Cardiac muscle cell (in vitro differentiated cells and primary cell): Measurements from ENCODE around the gene GDA. TPM values are rescaled to one million over a fixed set of nuclear protein-coding genes. Genes with fewer than 3 reads are reported as not detected.

Source experiments
- DNase-seq, 2 donors: peaks; one replicate each; pipeline versions ENCODE4 v3.0.0 to v3.0.0-alpha.2; 2010 to 2017; ENCODE audit warnings: low read depth in 1 of 2, low spot score in 1 of 2
- H3K27ac ChIP-seq: fragments of 200-600 bp; sonication (generic); 2 replicates; pipeline ENCODE4 v1.5.1; 2016
- H3K27me3 ChIP-seq: fragments of 200-600 bp; sonication (generic); 2 replicates; pipeline ENCODE4 v1.6.0; 2016; ENCODE audit warnings: control low read depth
- H3K36me3 ChIP-seq: fragments of 200-600 bp; sonication (generic); 2 replicates; pipeline ENCODE4 v1.5.1; 2016; ENCODE audit warnings: control low read depth
- H3K4me1 ChIP-seq: fragments of 200-600 bp; sonication (generic); 2 replicates; pipeline ENCODE4 v1.8.1; 2017; ENCODE audit warnings: low read depth, mild to moderate bottlenecking, mixed run types
- H3K4me3 ChIP-seq: fragments of 200-600 bp; sonication (generic); 2 replicates; pipeline ENCODE4 v1.5.1; 2016; ENCODE audit warnings: mild to moderate bottlenecking
- H3K9me3 ChIP-seq: fragments of 200-600 bp; sonication (generic); 2 replicates; pipeline ENCODE4 v1.5.1; 2017; ENCODE audit warnings: low read depth, mild to moderate bottlenecking, control low read depth
- CTCF ChIP-seq: IDR thresholded peaks from 2 replicates; pipeline ENCODE4 v1.5.1; 2012; ENCODE audit warnings: low read depth, mild to moderate bottlenecking, low read length
- polyA plus RNA-seq: library from polyadenylated mRNA; unstranded; fragments of >200 nt; fragmentation: Nextera tagmentation; extraction: Ambion mirVana; gene quantifications from 2 replicates; pipeline ENCODE4 v1.2.1, GENCODE V29; 2016
- total RNA-seq: library from RNA; depleted of rRNA; stranded (reverse); fragments of >200 nt; gene quantifications from 2 replicates; pipeline ENCODE4 v1.2.3, GENCODE V29; 2016

Gene GDA
- total and polyA plus RNA-seq, 2 experiments from 2014 or later = 0.18 to 0.59 TPM

GRCh38 chr9:72127753-72128152, 21.5 kb upstream of the GDA start:
- TF ChIP-seq CTCF = no peak
- no peak for DNase-seq
- no peaks in the 10 kb centered on the region for H3K36me3 ChIP-seq

GRCh38 chr9:72128526-72128925, 20.7 kb upstream of the GDA start:
- Histone ChIP-seq H3K27ac (no peak overlapping the region), H3K9me3 (no peaks in the 10 kb centered on the region), H3K36me3 (no peaks in the 10 kb centered on the region), H3K4me1 (no peaks in the 10 kb centered on the region), H3K4me3 (no peak overlapping the region), H3K27me3 (no peaks in the 10 kb centered on the region)
- TF ChIP-seq CTCF = no peak
- DNase-seq = no peak

More at GRCh38 chr9:72127753-72128152, 21.5 kb upstream of the GDA start:
- no peaks in the 10 kb centered on the region for H3K9me3 ChIP-seq
- H3K4me1 ChIP-seq = no peaks in the 10 kb centered on the region
- H3K27ac ChIP-seq = no peak overlapping the region
- no peak overlapping the region for H3K4me3 ChIP-seq
- H3K27me3 ChIP-seq = no peaks in the 10 kb centered on the region

GRCh38 chr9:72129271-72130156, 19.7 kb upstream of the GDA start:
- Histone ChIP-seq H3K27me3 (no peaks in the 10 kb centered on the region), H3K4me1 (no peaks in the 10 kb centered on the region), H3K9me3 (no peaks in the 10 kb centered on the region), H3K27ac (no peak overlapping the region), H3K36me3 (no peaks in the 10 kb centered on the region), H3K4me3 (no peak overlapping the region)
- no peak for DNase-seq
- no peak for TF ChIP-seq CTCF

- no peak for DNase-seq
- no peak overlapping the region for H3K4me3 ChIP-seq
- H3K4me1 ChIP-seq = no peaks in the 10 kb centered on the region
- H3K27me3 ChIP-seq = no peaks in the 10 kb centered on the region
- H3K9me3 ChIP-seq = no peaks in the 10 kb centered on the region
- no peak overlapping the region for H3K27ac ChIP-seq
- no peaks in the 10 kb centered on the region for H3K36me3 ChIP-seq
- no peak for TF ChIP-seq CTCF
Measured at GRCh38 chr9:72130321-72130720, 18.9 kb upstream of the GDA start.

- H3K27me3 ChIP-seq = no peaks in the 10 kb centered on the region
- H3K36me3 ChIP-seq = no peaks in the 10 kb centered on the region
- H3K9me3 ChIP-seq = no peaks in the 10 kb centered on the region
- no peak for DNase-seq
- TF ChIP-seq CTCF = no peak
- no peak overlapping the region for H3K27ac ChIP-seq
- no peak overlapping the region for H3K4me3 ChIP-seq
- H3K4me1 ChIP-seq = no peaks in the 10 kb centered on the region
Measured at GRCh38 chr9:72131206-72131605, 18.0 kb upstream of the GDA start.
